Ishikawa (cell line): Measurements from ENCODE around the gene ADGRG7.

Experiments
- CEBPB ChIP-seq: IDR thresholded peaks from 2 replicates; pipeline ENCODE4 v1.6.1; 2012
- CREB1 ChIP-seq: IDR thresholded peaks from 2 replicates; pipeline ENCODE4 v1.6.1; 2012; ENCODE audit warnings: low read depth
- EP300 ChIP-seq: IDR thresholded peaks from 2 replicates; pipeline ENCODE4 v1.6.1; 2012; ENCODE audit warnings: borderline replicate concordance
- FOXM1 ChIP-seq: IDR thresholded peaks from 2 replicates; pipeline ENCODE4 v1.6.1; 2012; ENCODE audit warnings: low read depth, borderline replicate concordance
- NFIC ChIP-seq: IDR thresholded peaks from 2 replicates; pipeline ENCODE4 v1.6.1; 2012
- RAD21 ChIP-seq: IDR thresholded peaks from 2 replicates; pipeline ENCODE4 v1.6.1; 2012; ENCODE audit warnings: low read depth
- TAF1 ChIP-seq: IDR thresholded peaks from 2 replicates; pipeline ENCODE4 v1.6.1; 2012; ENCODE audit warnings: low read depth, mild to moderate bottlenecking
- YY1 ChIP-seq: IDR thresholded peaks from 2 replicates; pipeline ENCODE4 v1.6.1; 2012; ENCODE audit warnings: low read depth
- ZBTB7A ChIP-seq: IDR thresholded peaks from 2 replicates; pipeline ENCODE4 v1.6.1; 2012; ENCODE audit warnings: low read depth
- TF ChIP-seq, protein P1 (sequence below): IDR thresholded peaks from 2 replicates; pipeline ENCODE4 v1.6.1; 2012
- TF ChIP-seq, protein P2 (sequence below): IDR thresholded peaks from 2 replicates; pipeline ENCODE4 v1.6.1; 2012
- TF ChIP-seq, protein P3 (sequence below): IDR thresholded peaks from 2 replicates; pipeline ENCODE4 v1.6.1; 2012; ENCODE audit warnings: low read depth, mild to moderate bottlenecking

DNA sequence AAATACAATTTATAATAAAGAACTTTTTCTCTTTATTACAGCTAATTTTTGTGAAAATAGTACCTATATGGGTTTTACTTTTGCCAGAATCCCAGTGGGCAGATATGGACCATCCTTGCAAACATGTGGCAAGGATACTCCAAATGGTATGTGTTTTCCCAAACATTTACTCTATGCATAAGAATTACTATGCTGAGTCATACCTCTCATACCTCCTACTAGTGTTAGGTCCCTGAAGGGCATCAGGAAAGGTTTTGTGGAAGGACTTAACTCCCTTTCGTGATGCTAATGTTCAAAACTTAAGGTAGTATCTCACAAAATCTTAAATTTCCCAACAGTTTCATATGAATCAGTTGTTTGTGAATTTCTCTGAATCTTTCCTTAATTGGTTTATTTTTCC lies 21.3 kb downstream of the ADGRG7 start:
- TF ChIP-seq YY1 (no peak), CEBPB (no peak), TAF1 (no peak), EP300 (no peak), RAD21 (no peak), FOXM1 (no peak), CREB1 (no peak), NFIC (no peak), ZBTB7A (no peak)
- TF ChIP-seq, protein P1, sequence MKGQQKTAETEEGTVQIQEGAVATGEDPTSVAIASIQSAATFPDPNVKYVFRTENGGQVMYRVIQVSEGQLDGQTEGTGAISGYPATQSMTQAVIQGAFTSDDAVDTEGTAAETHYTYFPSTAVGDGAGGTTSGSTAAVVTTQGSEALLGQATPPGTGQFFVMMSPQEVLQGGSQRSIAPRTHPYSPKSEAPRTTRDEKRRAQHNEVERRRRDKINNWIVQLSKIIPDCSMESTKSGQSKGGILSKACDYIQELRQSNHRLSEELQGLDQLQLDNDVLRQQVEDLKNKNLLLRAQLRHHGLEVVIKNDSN: no peak
- TF ChIP-seq, protein P2, sequence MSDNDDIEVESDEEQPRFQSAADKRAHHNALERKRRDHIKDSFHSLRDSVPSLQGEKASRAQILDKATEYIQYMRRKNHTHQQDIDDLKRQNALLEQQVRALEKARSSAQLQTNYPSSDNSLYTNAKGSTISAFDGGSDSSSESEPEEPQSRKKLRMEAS: no peak
- TF ChIP-seq, protein P3, sequence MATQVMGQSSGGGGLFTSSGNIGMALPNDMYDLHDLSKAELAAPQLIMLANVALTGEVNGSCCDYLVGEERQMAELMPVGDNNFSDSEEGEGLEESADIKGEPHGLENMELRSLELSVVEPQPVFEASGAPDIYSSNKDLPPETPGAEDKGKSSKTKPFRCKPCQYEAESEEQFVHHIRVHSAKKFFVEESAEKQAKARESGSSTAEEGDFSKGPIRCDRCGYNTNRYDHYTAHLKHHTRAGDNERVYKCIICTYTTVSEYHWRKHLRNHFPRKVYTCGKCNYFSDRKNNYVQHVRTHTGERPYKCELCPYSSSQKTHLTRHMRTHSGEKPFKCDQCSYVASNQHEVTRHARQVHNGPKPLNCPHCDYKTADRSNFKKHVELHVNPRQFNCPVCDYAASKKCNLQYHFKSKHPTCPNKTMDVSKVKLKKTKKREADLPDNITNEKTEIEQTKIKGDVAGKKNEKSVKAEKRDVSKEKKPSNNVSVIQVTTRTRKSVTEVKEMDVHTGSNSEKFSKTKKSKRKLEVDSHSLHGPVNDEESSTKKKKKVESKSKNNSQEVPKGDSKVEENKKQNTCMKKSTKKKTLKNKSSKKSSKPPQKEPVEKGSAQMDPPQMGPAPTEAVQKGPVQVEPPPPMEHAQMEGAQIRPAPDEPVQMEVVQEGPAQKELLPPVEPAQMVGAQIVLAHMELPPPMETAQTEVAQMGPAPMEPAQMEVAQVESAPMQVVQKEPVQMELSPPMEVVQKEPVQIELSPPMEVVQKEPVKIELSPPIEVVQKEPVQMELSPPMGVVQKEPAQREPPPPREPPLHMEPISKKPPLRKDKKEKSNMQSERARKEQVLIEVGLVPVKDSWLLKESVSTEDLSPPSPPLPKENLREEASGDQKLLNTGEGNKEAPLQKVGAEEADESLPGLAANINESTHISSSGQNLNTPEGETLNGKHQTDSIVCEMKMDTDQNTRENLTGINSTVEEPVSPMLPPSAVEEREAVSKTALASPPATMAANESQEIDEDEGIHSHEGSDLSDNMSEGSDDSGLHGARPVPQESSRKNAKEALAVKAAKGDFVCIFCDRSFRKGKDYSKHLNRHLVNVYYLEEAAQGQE: no peak
